DMS79 treated with DMSO at 0.1 percent for 48 hours (cell line): Measurements from ENCODE around the gene AGPAT2.
A peak's percentile ranks its signal among the peaks of the same experiment; 100 is the strongest.

Experiments
- DNase-seq: peaks from one replicate; lab custom pipeline; 2025; lab: John Stamatoyannopoulos, UW

The AGPAT2 gene

GRCh38 chr9:136625101-136626065 is 61.9 kb downstream of the AGPAT2 start:
- peak; percentile 31 for DNase-seq

- DNase-seq = peak; percentile 32
Observed at GRCh38 chr9:136624184-136624951, 62.9 kb downstream of the AGPAT2 start.

GRCh38 chr9:136623842-136624183 is 63.4 kb downstream of the AGPAT2 start:
- peak; percentile 89 for DNase-seq
